OCI-LY3 (cell line): ENCODE measurements around the gene SORL1.

Source experiments
- EZH2phosphoT487 ChIP-seq: fragments of 200-600 bp; shearing (Covaris generic); IDR thresholded peaks from 2 replicates; pipeline ENCODE4 v1.6.1; 2018; ENCODE audit warnings: antibody characterized with exemption, mixed run types, low read depth
- TF ChIP-seq, protein P1 (sequence below): fragments of 200-600, 300-600 bp; sonication (generic); IDR thresholded peaks from 2 replicates; pipeline ENCODE4 v1.5.1; 2014; ENCODE audit warnings: antibody characterized with exemption, low read length, low read depth

DNA sequence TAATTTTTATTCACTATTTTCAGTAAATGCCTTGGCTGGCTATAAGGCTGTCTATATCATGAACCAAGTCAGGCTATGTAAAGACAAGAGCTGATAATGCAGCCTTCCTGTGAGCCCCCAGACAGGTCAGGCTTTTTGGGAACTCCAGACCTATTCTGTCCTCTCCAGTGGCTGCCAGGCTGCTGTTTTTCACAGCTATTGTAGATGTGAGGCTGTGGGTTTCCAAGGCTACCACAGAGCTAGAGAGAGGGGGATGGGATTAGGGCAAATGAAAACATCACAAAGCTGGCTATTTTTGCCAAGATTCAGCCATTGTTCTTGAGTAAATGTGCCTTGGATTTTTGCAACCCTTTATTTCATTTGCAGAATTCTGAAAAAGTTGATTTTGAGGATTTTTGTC lies 56.3 kb downstream of the SORL1 start:
- TF ChIP-seq, protein P1, sequence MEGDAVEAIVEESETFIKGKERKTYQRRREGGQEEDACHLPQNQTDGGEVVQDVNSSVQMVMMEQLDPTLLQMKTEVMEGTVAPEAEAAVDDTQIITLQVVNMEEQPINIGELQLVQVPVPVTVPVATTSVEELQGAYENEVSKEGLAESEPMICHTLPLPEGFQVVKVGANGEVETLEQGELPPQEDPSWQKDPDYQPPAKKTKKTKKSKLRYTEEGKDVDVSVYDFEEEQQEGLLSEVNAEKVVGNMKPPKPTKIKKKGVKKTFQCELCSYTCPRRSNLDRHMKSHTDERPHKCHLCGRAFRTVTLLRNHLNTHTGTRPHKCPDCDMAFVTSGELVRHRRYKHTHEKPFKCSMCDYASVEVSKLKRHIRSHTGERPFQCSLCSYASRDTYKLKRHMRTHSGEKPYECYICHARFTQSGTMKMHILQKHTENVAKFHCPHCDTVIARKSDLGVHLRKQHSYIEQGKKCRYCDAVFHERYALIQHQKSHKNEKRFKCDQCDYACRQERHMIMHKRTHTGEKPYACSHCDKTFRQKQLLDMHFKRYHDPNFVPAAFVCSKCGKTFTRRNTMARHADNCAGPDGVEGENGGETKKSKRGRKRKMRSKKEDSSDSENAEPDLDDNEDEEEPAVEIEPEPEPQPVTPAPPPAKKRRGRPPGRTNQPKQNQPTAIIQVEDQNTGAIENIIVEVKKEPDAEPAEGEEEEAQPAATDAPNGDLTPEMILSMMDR: no peak
- no peak for TF ChIP-seq EZH2phosphoT487
